OCI-LY3 (cell line): Measurements from ENCODE around the gene SCO2.

Experiments used
- H2AFZ ChIP-seq: fragments of 200-600, 300-600 bp; shearing (Covaris generic); 2 replicates; pipeline ENCODE4 v1.6.0; 2014; ENCODE audit warnings: antibody characterized with exemption, low read depth, low read length
- H3K27ac ChIP-seq: fragments of 200-600, 300-600 bp; sonication (generic); 2 replicates; pipeline ENCODE4 v1.5.1; 2014; ENCODE audit warnings: mild to moderate bottlenecking, low read length, moderate library complexity, mixed read lengths
- H3K27me3 ChIP-seq: fragments of 200-600, 300-600 bp; sonication (generic); 2 replicates; pipeline ENCODE4 v1.6.1; 2014; ENCODE audit warnings: low read depth, low read length, mixed read lengths
- H3K36me3 ChIP-seq: fragments of 200-600, 300-600 bp; sonication (generic); replicated peaks from 2 replicates; pipeline ENCODE3; 2014; ENCODE audit warnings: low read depth, low read length, mixed read lengths
- H3K4me1 ChIP-seq: fragments of 300-600, 200-600 bp; sonication (generic); 2 replicates; pipeline ENCODE4 v1.6.1; 2014; ENCODE audit warnings: low read length, mixed read lengths
- H3K4me2 ChIP-seq: fragments of 200-600, 300-600 bp; sonication (generic); 2 replicates; pipeline ENCODE4 v1.6.1; 2014; ENCODE audit warnings: low read length, mixed read lengths
- H3K4me3 ChIP-seq: fragments of 300-600, 200-600 bp; sonication (generic); 2 replicates; pipeline ENCODE4 v1.5.1; 2014; ENCODE audit warnings: antibody characterized with exemption, mild to moderate bottlenecking, low read length, moderate library complexity
- H3K79me2 ChIP-seq: fragments of 300-600, 200-600 bp; shearing (Covaris generic); 2 replicates; pipeline ENCODE4 v1.6.1; 2014; ENCODE audit warnings: mild to moderate bottlenecking, low read length, mixed read lengths
- H3K9ac ChIP-seq: fragments of 300-600, 200-600 bp; shearing (Covaris generic); 2 replicates; pipeline ENCODE4 v1.6.0; 2014; ENCODE audit warnings: mild to moderate bottlenecking, low read length, moderate library complexity
- H3K9me3 ChIP-seq: fragments of 200-600, 300-600 bp; shearing (Covaris generic); 2 replicates; pipeline ENCODE4 v1.6.1; 2014; ENCODE audit warnings: low read length, mixed read lengths; ENCODE audit not compliant: insufficient read depth
- H4K20me1 ChIP-seq: fragments of 200-600, 300-600 bp; sonication (generic); 2 replicates; pipeline ENCODE4 v1.6.1; 2016; ENCODE audit warnings: low read length, mixed read lengths; ENCODE audit not compliant: insufficient read depth
- CTCF ChIP-seq: fragments of 200-600, 300-600 bp; sonication (generic); IDR thresholded peaks from 2 replicates; pipeline ENCODE4 v1.5.1; 2014; ENCODE audit warnings: antibody characterized with exemption, low read length, low read depth
- EZH2phosphoT487 ChIP-seq: fragments of 200-600 bp; shearing (Covaris generic); IDR thresholded peaks from 2 replicates; pipeline ENCODE4 v1.6.1; 2018; ENCODE audit warnings: antibody characterized with exemption, mixed run types, low read depth

The SCO2 gene

GRCh38 chr22:50498322-50498890, 27.0 kb downstream of the SCO2 start:
- Histone ChIP-seq H3K4me3 (peak overlapping the region; percentile 16; the same call in 1 of the 2 replicates), H3K9me3 (no peaks in the 10 kb centered on the region), H3K27me3 (no peaks in the 10 kb centered on the region), H3K79me2 (no peaks in the 10 kb centered on the region), H3K9ac (no peak overlapping the region; the same call in 1 of the 2 replicates), H3K4me2 (peak overlapping the region; percentile 56), H3K36me3 (no peaks in the 10 kb centered on the region), H4K20me1 (no peaks in the 10 kb centered on the region), H3K4me1 (no peaks in the 10 kb centered on the region), H3K27ac (no peak overlapping the region), H2AFZ (no peak overlapping the region)
- TF ChIP-seq CTCF (peak; percentile 62), EZH2phosphoT487 (no peak)

GRCh38 chr22:50497093-50497492, 28.3 kb downstream of the SCO2 start:
- Histone ChIP-seq H3K79me2 (no peaks in the 10 kb centered on the region), H4K20me1 (no peaks in the 10 kb centered on the region), H2AFZ (no peak overlapping the region), H3K4me3 (no peak overlapping the region), H3K9ac (no peak overlapping the region), H3K27me3 (no peaks in the 10 kb centered on the region), H3K9me3 (no peaks in the 10 kb centered on the region), H3K27ac (no peak overlapping the region), H3K4me1 (no peaks in the 10 kb centered on the region), H3K4me2 (no peak overlapping the region), H3K36me3 (no peaks in the 10 kb centered on the region)
- TF ChIP-seq CTCF (no peak), EZH2phosphoT487 (no peak)

DNA sequence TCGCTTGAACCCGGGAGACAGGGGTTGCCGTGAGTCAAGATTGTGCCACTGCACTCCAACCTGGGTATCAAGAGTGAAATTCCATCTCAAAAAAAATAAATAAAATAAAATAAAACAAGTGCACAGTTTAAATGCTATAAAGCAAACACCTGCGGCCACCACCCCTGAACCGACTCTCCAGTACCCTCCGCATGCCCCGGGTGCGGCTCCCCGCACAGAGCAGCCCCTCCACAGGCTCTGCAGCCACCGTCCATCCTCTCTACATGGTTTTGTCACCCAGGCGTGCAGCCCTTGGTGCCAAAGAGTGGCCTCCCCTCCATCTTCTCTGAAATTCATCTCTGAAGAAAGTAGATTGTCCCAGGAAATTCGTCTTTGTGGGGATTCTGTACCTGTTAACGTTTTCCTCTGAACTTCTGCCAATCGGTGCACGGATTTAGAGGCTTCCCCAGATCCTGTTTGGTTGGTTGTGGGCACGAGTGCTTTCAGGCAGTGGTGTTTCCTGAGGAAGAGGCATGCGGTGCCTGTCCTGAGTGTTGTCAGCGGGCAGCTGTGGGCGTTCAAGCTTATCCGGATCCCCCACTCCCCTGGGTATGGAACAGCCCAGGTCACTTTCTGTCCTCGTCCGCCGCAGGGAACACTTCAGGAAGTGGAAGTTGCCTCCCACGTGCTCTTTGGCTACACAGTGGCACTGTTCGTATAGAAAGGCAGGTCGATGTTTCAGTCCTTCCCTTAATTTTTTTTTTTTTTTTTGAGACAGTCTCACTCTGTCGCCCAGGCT, 34.7 kb downstream of the SCO2 start:
- Histone ChIP-seq H2AFZ (no peak overlapping the region), H3K79me2 (no peaks in the 10 kb centered on the region), H4K20me1 (no peaks in the 10 kb centered on the region), H3K4me1 (peaks cover 6% of the 10 kb centered on the region; the same call in 1 of the 2 replicates), H3K4me2 (no peak overlapping the region), H3K27me3 (no peaks in the 10 kb centered on the region), H3K9ac (no peak overlapping the region), H3K9me3 (no peaks in the 10 kb centered on the region), H3K4me3 (no peak overlapping the region), H3K27ac (no peak overlapping the region), H3K36me3 (no peaks in the 10 kb centered on the region)
- TF ChIP-seq EZH2phosphoT487 (no peak), CTCF (no peak)

- H3K36me3 ChIP-seq: no peaks in the 10 kb centered on the region
- no peak for TF ChIP-seq EZH2phosphoT487
- H3K4me1 ChIP-seq: peaks cover 6% of the 10 kb centered on the region; the same call in 1 of the 2 replicates
- no peak overlapping the region for H3K9ac ChIP-seq
- H3K27ac ChIP-seq: no peak overlapping the region
- no peaks in the 10 kb centered on the region for H3K9me3 ChIP-seq
- H2AFZ ChIP-seq: no peak overlapping the region
- H4K20me1 ChIP-seq: no peaks in the 10 kb centered on the region
- no peak overlapping the region for H3K4me2 ChIP-seq
- no peak overlapping the region for H3K4me3 ChIP-seq
- no peaks in the 10 kb centered on the region for H3K79me2 ChIP-seq
- no peaks in the 10 kb centered on the region for H3K27me3 ChIP-seq
These were observed 35.8 kb downstream of the SCO2 start for GRCh38 chr22:50489363-50490243.
